K562 (cell line): ENCODE results near the gene SNRPD2. TPM values are rescaled to one million over a fixed set of nuclear protein-coding genes. Genes with fewer than 3 reads are reported as not detected.

Experiments used
- ATF1 ChIP-seq, 2 experiments: fragments of 450-650 bp in 1 of 2; IDR thresholded peaks; 2 replicates each; pipeline ENCODE4 v1.6.1; 2016; ENCODE audit warnings: missing compliant biosample characterization in 1 of 2, missing genetic modification characterization in 1 of 2
- ATF7 ChIP-seq: fragments of 450-650 bp; IDR thresholded peaks from 2 replicates; pipeline ENCODE4 v1.7.1; 2014; ENCODE audit warnings: mild to moderate bottlenecking, moderate library complexity
- BACH1 ChIP-seq: fragments of 200-800 bp; sonication (Bioruptor generic); IDR thresholded peaks from 2 replicates; pipeline ENCODE4 v1.6.1; 2016; ENCODE audit warnings: missing genetic modification characterization, missing compliant biosample characterization
- CBFA2T2 ChIP-seq: fragments of 450-650 bp; conservative IDR thresholded peaks from 2 replicates; pipeline ENCODE4 v1.6.1; 2017; ENCODE audit warnings: mild to moderate bottlenecking
- FOXJ3 ChIP-seq: sonication (generic); formaldehyde crosslinking; IDR thresholded peaks from 2 replicates; pipeline ENCODE4 v1.4.0; 2020; ENCODE audit warnings: mild to moderate bottlenecking, missing genetic modification reagents
- FOXM1 ChIP-seq, 2 experiments: fragments of 450-650 bp in 1 of 2; sonication (generic) in 1 of 2; formaldehyde crosslinking in 1 of 2; IDR thresholded peaks; 2 replicates each; pipeline versions ENCODE4 v1.6.1 to v1.9.0; 2017 to 2022; ENCODE audit warnings: low read depth in 2 of 2, mild to moderate bottlenecking in 2 of 2, missing genetic modification reagents in 1 of 2, moderate library complexity in 1 of 2
- KDM1A ChIP-seq, 2 experiments: fragments of 450-650 bp; IDR thresholded peaks; 2 replicates each; pipeline ENCODE4 v1.6.1; 2016; ENCODE audit warnings: mild to moderate bottlenecking in 2 of 2
- MEIS2 ChIP-seq: fragments of 450-650 bp; IDR thresholded peaks from 2 replicates; pipeline ENCODE4 v1.6.1; 2014; ENCODE audit warnings: mild to moderate bottlenecking; ENCODE audit not compliant: partially characterized antibody
- NEUROD1 ChIP-seq: fragments of 150-350 bp; IDR thresholded peaks from 2 replicates; pipeline ENCODE4 v1.6.1; 2014; ENCODE audit warnings: borderline replicate concordance, low read length, low read depth; ENCODE audit not compliant: partially characterized antibody
- NFRKB ChIP-seq: fragments of 450-650 bp; IDR thresholded peaks from 2 replicates; pipeline ENCODE4 v1.6.1; 2016; ENCODE audit warnings: low read depth
- POLR2G ChIP-seq: fragments of 200-400 bp; formaldehyde crosslinking; IDR thresholded peaks from 2 replicates; pipeline ENCODE4 v1.6.1; 2017; ENCODE audit warnings: low read depth, mild to moderate bottlenecking, antibody characterized with exemption, low read length, moderate library complexity
- RCOR1 ChIP-seq, 2 experiments: IDR thresholded peaks; 2 replicates each; pipeline ENCODE4 v1.6.1; 2012; ENCODE audit warnings: low read depth in 2 of 2, low read length in 2 of 2, borderline replicate concordance in 1 of 2, improper control_type of control experiment in 1 of 2
- RFX5 ChIP-seq: IDR thresholded peaks from 2 replicates; pipeline ENCODE4 v1.6.1; 2011; ENCODE audit warnings: low read depth, mild to moderate bottlenecking, improper control_type of control experiment, low read length
- TARDBP ChIP-seq: fragments of 450-650 bp; IDR thresholded peaks from 2 replicates; pipeline ENCODE4 v1.6.1; 2016
- THRAP3 ChIP-seq: fragments of 450-650 bp; IDR thresholded peaks from 2 replicates; pipeline ENCODE4 v1.6.1; 2016; ENCODE audit warnings: mild to moderate bottlenecking, inconsistent platforms, borderline replicate concordance
- ZBTB17 ChIP-seq: fragments of 450-650 bp; formaldehyde crosslinking; IDR thresholded peaks from 2 replicates; pipeline ENCODE4 v1.4.0; 2020; ENCODE audit warnings: mild to moderate bottlenecking
- ZNF12 ChIP-seq: sonication (generic); formaldehyde crosslinking; IDR thresholded peaks from 2 replicates; pipeline ENCODE4 v1.4.0; 2020; ENCODE audit warnings: mild to moderate bottlenecking, missing genetic modification reagents
- ZNF589 ChIP-seq: fragments of 200-800 bp; sonication (Bioruptor generic); IDR thresholded peaks from 2 replicates; pipeline ENCODE4 v1.6.1; 2016; ENCODE audit warnings: low read depth, missing genetic modification characterization, missing compliant biosample characterization
- ZNF76 ChIP-seq: fragments of 250-450 bp; sonication (Bioruptor Pico); IDR thresholded peaks from 2 replicates; pipeline ENCODE4 v1.4.0; 2020; ENCODE audit warnings: mild to moderate bottlenecking, moderate library complexity, borderline replicate concordance
- polyA plus RNA-seq, 8 experiments: library from polyadenylated mRNA; depleted of rRNA in 4 of 8; stranded (reverse) in 5 of 8; unstranded in 3 of 8; fragments of >200 nt; fragmentation: Nextera tagmentation in 2 of 8; fragmentation: Illumina TruSeq in 1 of 8; extraction: Ambion mirVana in 2 of 8; extraction: Trizol in 1 of 8; gene quantifications; 2 replicates each; pipeline versions ENCODE4 v1.2.1 to v1.2.3, GENCODE V29; 2011 to 2014; ENCODE audit warnings: inconsistent platforms in 1 of 8, missing spikeins in 1 of 8
- total RNA-seq, 7 experiments: library from RNA; depleted of rRNA in 6 of 7; stranded (reverse); fragments of >200 nt in 6 of 7; fragmentation: Illumina TruSeq in 2 of 7; extraction: Trizol in 2 of 7; gene quantifications; 2 replicates each; pipeline versions ENCODE4 v1.2.1 to v1.2.3, GENCODE V29; 2011 to 2021; ENCODE audit warnings: low replicate concordance in 1 of 7
- TF ChIP-seq, protein P1 (sequence below): sonication (generic); formaldehyde crosslinking; IDR thresholded peaks from 2 replicates; pipeline ENCODE4 v1.8.1; 2023; ENCODE audit warnings: mild to moderate bottlenecking, missing genetic modification reagents, moderate library complexity
- TF ChIP-seq, protein P2 (sequence below): sonication (generic); formaldehyde crosslinking; IDR thresholded peaks from 2 replicates; pipeline ENCODE4 v1.5.0; 2020; ENCODE audit warnings: missing genetic modification reagents
- TF ChIP-seq, protein P3 (sequence below): fragments of 200-800 bp; sonication (Bioruptor generic); IDR thresholded peaks from 2 replicates; pipeline ENCODE4 v1.6.1; 2017; ENCODE audit warnings: missing genetic modification characterization, missing compliant biosample characterization
- TF ChIP-seq, protein P4 (sequence below), 2 experiments: fragments of 450-650 bp; conservative IDR thresholded peaks; 2 replicates each; pipeline ENCODE4 v1.6.1; 2017; ENCODE audit warnings: mild to moderate bottlenecking in 2 of 2, moderate library complexity in 2 of 2

The SNRPD2 gene
- total and polyA plus RNA-seq, 9 of the 15 experiments (the other 6 are each of a cell fraction or from before 2014, with no cell fraction given): 728 to 4,411 (median 1,029) TPM

DNA sequence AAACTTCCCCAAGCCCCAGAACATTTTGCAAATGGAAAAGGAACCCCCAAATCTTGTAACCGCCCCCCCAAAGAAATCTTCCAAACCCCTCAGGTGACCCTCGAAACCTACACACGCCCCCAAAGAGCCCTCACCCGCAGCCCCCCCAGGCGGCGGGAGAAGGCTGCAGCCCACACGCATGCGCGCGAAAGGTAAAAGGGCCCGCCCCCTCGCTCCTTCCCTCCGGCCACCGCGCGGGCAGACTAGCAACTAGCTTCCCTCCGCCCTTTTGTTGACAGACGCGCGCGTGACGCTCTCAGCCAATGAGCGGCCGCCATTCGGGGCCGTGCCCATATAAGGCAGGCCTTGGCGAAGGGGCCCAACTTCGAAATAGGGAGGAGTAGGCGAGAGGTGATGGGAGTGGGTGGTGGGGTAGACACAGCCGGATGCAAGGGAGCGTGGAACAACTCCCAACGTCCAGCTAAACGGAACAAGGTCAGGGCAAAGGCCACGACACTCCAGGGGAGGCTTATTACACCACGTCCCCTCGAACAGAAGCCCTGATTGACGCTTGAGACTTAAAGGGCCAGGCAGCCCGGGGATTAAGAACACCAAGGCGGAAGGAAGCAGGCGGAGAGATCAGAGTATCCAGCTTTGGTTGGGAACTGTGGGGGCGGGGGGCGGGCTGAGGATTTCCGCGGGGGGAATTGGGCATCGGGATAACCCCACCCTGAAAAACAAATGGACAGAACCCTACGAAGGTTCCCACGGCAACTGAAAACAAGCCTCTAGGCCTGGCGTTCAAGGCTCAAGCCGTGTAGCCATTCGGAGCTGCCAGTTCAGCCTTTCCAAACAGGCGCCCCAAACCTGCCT lies 25.6 kb upstream of the SNRPD2 start (continued):
- TF ChIP-seq BACH1 (tag): peak; percentile 92
- TF ChIP-seq FOXM1 (IDR thresholded peaks at IDR 0.05; ENCODE audit: low read depth): peak; percentile 91
- no peak for TF ChIP-seq FOXM1 (CRISPR knock-in tag; IDR thresholded peaks at IDR 0.05; ENCODE audit: low read depth)
- peak; percentile 32; the same call in 1 of the 2 replicates for TF ChIP-seq RFX5
- no peak for TF ChIP-seq THRAP3
- TF ChIP-seq ZNF589 (CRISPR knock-in tag): peak; percentile 91; the same call in 1 of the 2 replicates
- TF ChIP-seq, protein P1, sequence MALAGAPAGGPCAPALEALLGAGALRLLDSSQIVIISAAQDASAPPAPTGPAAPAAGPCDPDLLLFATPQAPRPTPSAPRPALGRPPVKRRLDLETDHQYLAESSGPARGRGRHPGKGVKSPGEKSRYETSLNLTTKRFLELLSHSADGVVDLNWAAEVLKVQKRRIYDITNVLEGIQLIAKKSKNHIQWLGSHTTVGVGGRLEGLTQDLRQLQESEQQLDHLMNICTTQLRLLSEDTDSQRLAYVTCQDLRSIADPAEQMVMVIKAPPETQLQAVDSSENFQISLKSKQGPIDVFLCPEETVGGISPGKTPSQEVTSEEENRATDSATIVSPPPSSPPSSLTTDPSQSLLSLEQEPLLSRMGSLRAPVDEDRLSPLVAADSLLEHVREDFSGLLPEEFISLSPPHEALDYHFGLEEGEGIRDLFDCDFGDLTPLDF: no peak; the same call in 1 of the 2 replicates
- peak; percentile 87 to 88; a peak in 3 of 4 replicates for TF ChIP-seq KDM1A (IDR thresholded peaks at IDR 0.05)
- peak; percentile 91 to 93 for TF ChIP-seq RCOR1 (IDR thresholded peaks at IDR 0.05; ENCODE audit: borderline replicate concordance in 1 of 2, low read depth in 2 of 2, low read length in 2 of 2)
- TF ChIP-seq ATF7: peak; percentile 90
- no peak for TF ChIP-seq NFRKB
- TF ChIP-seq CBFA2T2: peak; percentile 35; the same call in 1 of the 2 replicates
- TF ChIP-seq POLR2G: peak; percentile 81
- TF ChIP-seq, protein P2, sequence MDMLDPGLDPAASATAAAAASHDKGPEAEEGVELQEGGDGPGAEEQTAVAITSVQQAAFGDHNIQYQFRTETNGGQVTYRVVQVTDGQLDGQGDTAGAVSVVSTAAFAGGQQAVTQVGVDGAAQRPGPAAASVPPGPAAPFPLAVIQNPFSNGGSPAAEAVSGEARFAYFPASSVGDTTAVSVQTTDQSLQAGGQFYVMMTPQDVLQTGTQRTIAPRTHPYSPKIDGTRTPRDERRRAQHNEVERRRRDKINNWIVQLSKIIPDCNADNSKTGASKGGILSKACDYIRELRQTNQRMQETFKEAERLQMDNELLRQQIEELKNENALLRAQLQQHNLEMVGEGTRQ (CRISPR knock-in tag): peak; percentile 96
- peak; percentile 97 for TF ChIP-seq MEIS2
- TF ChIP-seq ZNF76 (CRISPR knock-in tag): no peak
- 0 out of 2 replicates have a peak, but pooled peaks have one; percentile 12 for TF ChIP-seq ZBTB17 (CRISPR knock-in tag)
- TF ChIP-seq FOXJ3 (CRISPR knock-in tag): no peak
- TF ChIP-seq, protein P3, sequence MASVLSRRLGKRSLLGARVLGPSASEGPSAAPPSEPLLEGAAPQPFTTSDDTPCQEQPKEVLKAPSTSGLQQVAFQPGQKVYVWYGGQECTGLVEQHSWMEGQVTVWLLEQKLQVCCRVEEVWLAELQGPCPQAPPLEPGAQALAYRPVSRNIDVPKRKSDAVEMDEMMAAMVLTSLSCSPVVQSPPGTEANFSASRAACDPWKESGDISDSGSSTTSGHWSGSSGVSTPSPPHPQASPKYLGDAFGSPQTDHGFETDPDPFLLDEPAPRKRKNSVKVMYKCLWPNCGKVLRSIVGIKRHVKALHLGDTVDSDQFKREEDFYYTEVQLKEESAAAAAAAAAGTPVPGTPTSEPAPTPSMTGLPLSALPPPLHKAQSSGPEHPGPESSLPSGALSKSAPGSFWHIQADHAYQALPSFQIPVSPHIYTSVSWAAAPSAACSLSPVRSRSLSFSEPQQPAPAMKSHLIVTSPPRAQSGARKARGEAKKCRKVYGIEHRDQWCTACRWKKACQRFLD (CRISPR knock-in tag): peak; percentile 96
- TF ChIP-seq NEUROD1: peak; percentile 98
- TF ChIP-seq, protein P4, sequence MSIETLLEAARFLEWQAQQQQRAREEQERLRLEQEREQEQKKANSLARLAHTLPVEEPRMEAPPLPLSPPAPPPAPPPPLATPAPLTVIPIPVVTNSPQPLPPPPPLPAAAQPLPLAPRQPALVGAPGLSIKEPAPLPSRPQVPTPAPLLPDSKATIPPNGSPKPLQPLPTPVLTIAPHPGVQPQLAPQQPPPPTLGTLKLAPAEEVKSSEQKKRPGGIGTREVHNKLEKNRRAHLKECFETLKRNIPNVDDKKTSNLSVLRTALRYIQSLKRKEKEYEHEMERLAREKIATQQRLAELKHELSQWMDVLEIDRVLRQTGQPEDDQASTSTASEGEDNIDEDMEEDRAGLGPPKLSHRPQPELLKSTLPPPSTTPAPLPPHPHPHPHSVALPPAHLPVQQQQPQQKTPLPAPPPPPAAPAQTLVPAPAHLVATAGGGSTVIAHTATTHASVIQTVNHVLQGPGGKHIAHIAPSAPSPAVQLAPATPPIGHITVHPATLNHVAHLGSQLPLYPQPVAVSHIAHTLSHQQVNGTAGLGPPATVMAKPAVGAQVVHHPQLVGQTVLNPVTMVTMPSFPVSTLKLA (conservative IDR thresholded peaks at IDR 0.05): peak; percentile 99
- no peak for TF ChIP-seq TARDBP
- TF ChIP-seq ATF1 (CRISPR knock-in tag; IDR thresholded peaks at IDR 0.05): no peak
- peak; percentile 93 for TF ChIP-seq ATF1 (tag; IDR thresholded peaks at IDR 0.05)
- TF ChIP-seq ZNF12 (CRISPR knock-in tag): no peak
